NT2/D1 (cell line): ENCODE measurements around the gene PGM2.

ENCODE experiments used
- SUZ12 ChIP-seq: IDR thresholded peaks from 2 replicates; pipeline ENCODE4 v1.6.1; 2011; ENCODE audit not compliant: insufficient read length, insufficient read depth; ENCODE audit errors: extremely low read depth
- YY1 ChIP-seq: IDR thresholded peaks from 2 replicates; pipeline ENCODE4 v1.6.1; 2011; ENCODE audit not compliant: insufficient read length, insufficient read depth

DNA sequence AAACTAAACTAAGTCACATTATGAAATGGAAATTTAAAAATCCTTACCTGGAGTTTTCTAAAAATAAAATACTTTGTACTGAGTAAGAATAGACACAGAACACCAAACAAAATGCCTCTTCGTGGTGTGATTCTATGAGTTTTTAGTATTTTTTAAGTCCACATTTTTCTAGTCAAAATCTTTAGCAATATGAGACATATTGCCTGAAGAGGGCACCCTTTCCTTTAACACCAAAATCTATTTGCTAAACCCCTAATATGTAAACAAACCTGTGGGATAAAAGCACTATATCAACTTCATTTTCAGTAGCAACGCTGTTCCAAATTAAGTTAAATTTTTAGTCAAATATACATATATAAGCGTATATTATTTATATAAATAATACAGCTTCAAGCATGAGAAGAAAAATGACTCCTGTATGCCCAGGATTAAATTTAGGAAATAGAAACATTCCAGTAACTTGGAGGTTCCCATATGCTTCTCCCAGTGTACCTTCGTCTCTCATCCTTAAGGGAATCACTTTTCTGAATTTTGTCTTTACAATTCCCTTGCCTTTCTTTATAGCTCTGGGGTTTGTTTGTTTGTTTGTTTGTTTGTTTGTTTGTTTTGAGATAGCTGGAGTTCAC is 23.0 kb upstream of the PGM2 start:
- TF ChIP-seq SUZ12 (no peak), YY1 (no peak)
